OCI-LY1 (cell line): ENCODE measurements around the gene CATSPERD.

Experiments
- H2AFZ ChIP-seq: fragments of 200-600 bp; sonication (generic), shearing (Covaris generic); 2 replicates; pipeline ENCODE4 v1.6.0; 2014; ENCODE audit warnings: antibody characterized with exemption, mild to moderate bottlenecking, low read length
- H3F3A ChIP-seq: fragments of 200-600 bp; sonication (generic), shearing (Covaris generic); 2 replicates; pipeline ENCODE4 v1.6.0; 2014; ENCODE audit warnings: mild to moderate bottlenecking, antibody characterized with exemption, low read length, moderate library complexity; ENCODE audit not compliant: insufficient read depth
- H3K27ac ChIP-seq: fragments of 200-600 bp; sonication (generic); 2 replicates; pipeline ENCODE4 v1.5.1; 2014; ENCODE audit warnings: low read length, mixed run types, mild to moderate bottlenecking, low read depth; ENCODE audit not compliant: poor library complexity, severe bottlenecking
- H3K27me3 ChIP-seq: fragments of 200-600 bp; sonication (generic); 2 replicates; pipeline ENCODE4 v1.6.0; 2014; ENCODE audit warnings: antibody characterized with exemption, mild to moderate bottlenecking, low read length, moderate library complexity; ENCODE audit not compliant: insufficient read depth
- H3K36me3 ChIP-seq: fragments of 200-600 bp; sonication (generic); 2 replicates; pipeline ENCODE4 v1.6.1; 2014; ENCODE audit warnings: mild to moderate bottlenecking, antibody characterized with exemption, low read length, moderate library complexity, mixed read lengths; ENCODE audit not compliant: insufficient read depth
- H3K4me1 ChIP-seq: fragments of 200-600 bp; sonication (generic); 2 replicates; pipeline ENCODE4 v1.5.1; 2014; ENCODE audit warnings: mild to moderate bottlenecking, low read length, moderate library complexity; ENCODE audit not compliant: insufficient read depth, severe bottlenecking
- H3K4me2 ChIP-seq: fragments of 200-600 bp; sonication (generic), shearing (Covaris generic); 2 replicates; pipeline ENCODE4 v1.6.1; 2014; ENCODE audit warnings: low read length
- H3K4me3 ChIP-seq: fragments of 200-600 bp; sonication (generic); 2 replicates; pipeline ENCODE4 v1.5.1; 2014; ENCODE audit warnings: low read length, low read depth, mild to moderate bottlenecking, mixed read lengths; ENCODE audit not compliant: poor library complexity, severe bottlenecking
- H3K79me2 ChIP-seq: fragments of 200-600 bp; shearing (Covaris generic); 2 replicates; pipeline ENCODE4 v1.6.1; 2016; ENCODE audit warnings: mixed run types, low read length, mixed read lengths; ENCODE audit not compliant: insufficient read depth
- H3K9ac ChIP-seq: fragments of 200-600 bp; sonication (generic), shearing (Covaris generic); 2 replicates; pipeline ENCODE4 v1.6.1; 2014; ENCODE audit warnings: mild to moderate bottlenecking, low read length, mixed read lengths
- H3K9me2 ChIP-seq: fragments of 200-600 bp; sonication (generic), shearing (Covaris generic); 2 replicates; pipeline ENCODE4 v1.6.1; 2014; ENCODE audit warnings: low read depth, mild to moderate bottlenecking, low read length, mixed read lengths
- H3K9me3 ChIP-seq: fragments of 200-600 bp; shearing (Covaris generic); 2 replicates; pipeline ENCODE4 v1.6.1; 2014; ENCODE audit warnings: low read length, mixed read lengths
- H4K20me1 ChIP-seq: fragments of 200-600 bp; sonication (generic), shearing (Covaris generic); 2 replicates; pipeline ENCODE4 v1.6.0; 2016; ENCODE audit warnings: mild to moderate bottlenecking, low read length; ENCODE audit not compliant: insufficient read depth
- EZH2 ChIP-seq: fragments of 200-600 bp; sonication (generic), shearing (Covaris generic); IDR thresholded peaks from 2 replicates; pipeline ENCODE4 v1.8.0; 2017; ENCODE audit warnings: borderline replicate concordance, mixed run types, mild to moderate bottlenecking, antibody characterized with exemption, low read length, moderate library complexity, mixed read lengths
- TF ChIP-seq, protein P1 (sequence below): fragments of 200-600 bp; sonication (generic), shearing (Covaris generic); IDR thresholded peaks from 2 replicates; pipeline ENCODE4 v1.5.1; 2017; ENCODE audit warnings: mild to moderate bottlenecking, antibody characterized with exemption, low read length, moderate library complexity, mixed read lengths

Gene CATSPERD

DNA sequence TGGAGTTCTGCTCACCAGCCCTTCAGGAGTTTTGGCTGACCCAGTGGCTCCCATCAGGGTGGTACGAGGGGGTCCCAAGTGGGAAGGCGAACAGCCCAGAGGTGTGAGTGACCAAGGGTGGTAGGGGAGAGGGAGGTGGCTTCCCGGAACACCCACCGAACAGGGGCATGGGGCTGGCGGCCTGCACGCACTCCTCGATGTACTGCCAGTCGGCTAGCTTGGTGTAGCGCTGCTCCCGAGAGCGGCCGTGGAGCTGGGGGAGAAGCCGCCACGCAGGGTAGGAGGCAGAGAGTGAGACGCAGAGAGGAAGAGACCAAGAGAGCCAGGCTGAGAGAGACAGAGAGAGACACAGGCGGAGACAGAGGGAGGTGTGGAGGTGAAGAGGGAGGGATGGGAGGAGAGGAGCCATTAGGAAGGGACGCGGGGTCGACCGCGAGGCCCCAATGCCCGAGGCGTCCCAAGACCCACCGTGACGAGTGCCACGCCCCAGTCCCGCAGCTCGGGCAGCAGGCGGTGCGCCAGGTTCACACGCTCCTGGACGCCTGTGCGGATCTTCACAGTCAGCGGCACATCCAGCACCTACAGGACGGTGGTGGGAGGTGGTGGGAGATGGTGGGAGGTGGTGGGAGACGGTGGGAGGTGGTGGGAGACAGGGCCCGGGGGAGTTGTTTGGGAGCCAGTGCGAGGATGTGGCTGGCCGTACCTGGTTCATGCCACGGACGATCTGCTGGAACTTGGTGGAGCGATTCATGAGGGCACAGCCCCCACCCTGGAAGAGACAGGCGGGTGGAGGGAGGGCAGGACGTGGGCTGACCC, 66.4 kb downstream of the CATSPERD start:
- Histone ChIP-seq H2AFZ (no peak overlapping the region), H3K4me2 (no peak overlapping the region), H3K4me1 (peaks cover 8% of the 10 kb centered on the region), H3K9me2 (no peaks in the 10 kb centered on the region), H3K27me3 (no peaks in the 10 kb centered on the region), H3K9ac (no peak overlapping the region), H4K20me1 (no peaks in the 10 kb centered on the region), H3K4me3 (no peak overlapping the region), H3K9me3 (no peaks in the 10 kb centered on the region), H3K36me3 (peaks cover 72% of the 10 kb centered on the region), H3K79me2 (no peaks in the 10 kb centered on the region), H3K27ac (no peak overlapping the region), H3F3A (no peaks in the 10 kb centered on the region)
- no peak for TF ChIP-seq EZH2
- TF ChIP-seq, protein P1, sequence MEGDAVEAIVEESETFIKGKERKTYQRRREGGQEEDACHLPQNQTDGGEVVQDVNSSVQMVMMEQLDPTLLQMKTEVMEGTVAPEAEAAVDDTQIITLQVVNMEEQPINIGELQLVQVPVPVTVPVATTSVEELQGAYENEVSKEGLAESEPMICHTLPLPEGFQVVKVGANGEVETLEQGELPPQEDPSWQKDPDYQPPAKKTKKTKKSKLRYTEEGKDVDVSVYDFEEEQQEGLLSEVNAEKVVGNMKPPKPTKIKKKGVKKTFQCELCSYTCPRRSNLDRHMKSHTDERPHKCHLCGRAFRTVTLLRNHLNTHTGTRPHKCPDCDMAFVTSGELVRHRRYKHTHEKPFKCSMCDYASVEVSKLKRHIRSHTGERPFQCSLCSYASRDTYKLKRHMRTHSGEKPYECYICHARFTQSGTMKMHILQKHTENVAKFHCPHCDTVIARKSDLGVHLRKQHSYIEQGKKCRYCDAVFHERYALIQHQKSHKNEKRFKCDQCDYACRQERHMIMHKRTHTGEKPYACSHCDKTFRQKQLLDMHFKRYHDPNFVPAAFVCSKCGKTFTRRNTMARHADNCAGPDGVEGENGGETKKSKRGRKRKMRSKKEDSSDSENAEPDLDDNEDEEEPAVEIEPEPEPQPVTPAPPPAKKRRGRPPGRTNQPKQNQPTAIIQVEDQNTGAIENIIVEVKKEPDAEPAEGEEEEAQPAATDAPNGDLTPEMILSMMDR, result no peak

GRCh38 chr19:5787409-5788182, 67.2 kb downstream of the CATSPERD start:
- no peaks in the 10 kb centered on the region for H3K79me2 ChIP-seq
- no peaks in the 10 kb centered on the region for H3K9me2 ChIP-seq
- H3K4me3 ChIP-seq, result no peak overlapping the region
- no peaks in the 10 kb centered on the region for H3K9me3 ChIP-seq
- peaks cover 8% of the 10 kb centered on the region for H3K4me1 ChIP-seq
- TF ChIP-seq, protein P1, result no peak
- no peak for TF ChIP-seq EZH2
- no peak overlapping the region for H3K27ac ChIP-seq
- no peaks in the 10 kb centered on the region for H3F3A ChIP-seq
- H3K36me3 ChIP-seq, result peaks cover 72% of the 10 kb centered on the region
- no peak overlapping the region for H3K4me2 ChIP-seq
- no peaks in the 10 kb centered on the region for H3K27me3 ChIP-seq
- no peak overlapping the region for H2AFZ ChIP-seq
- no peak overlapping the region for H3K9ac ChIP-seq
- no peaks in the 10 kb centered on the region for H4K20me1 ChIP-seq

DNA sequence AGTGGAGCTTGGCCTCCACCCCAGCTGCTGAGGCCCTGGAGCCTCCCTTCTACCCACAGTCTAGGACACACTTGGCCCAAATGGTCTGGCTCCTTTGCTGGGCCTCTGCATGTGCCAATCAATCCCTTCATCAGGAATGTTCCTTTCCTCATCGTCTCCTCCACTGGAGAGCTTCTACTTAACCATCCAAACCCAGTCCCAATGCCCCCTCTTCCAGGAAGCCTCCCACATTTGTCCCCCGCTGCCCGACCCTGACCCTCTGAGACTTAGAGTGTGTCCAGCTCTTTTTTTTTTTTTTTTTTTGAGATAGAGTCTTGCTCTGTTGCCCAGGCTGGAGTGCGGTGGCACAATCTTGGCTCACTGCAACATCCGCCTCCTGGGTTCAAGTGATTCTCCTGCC, 68.0 kb downstream of the CATSPERD start:
- H3K27me3 ChIP-seq, result no peaks in the 10 kb centered on the region
- H3K9ac ChIP-seq, result no peak overlapping the region
- no peak overlapping the region for H3K4me3 ChIP-seq
- TF ChIP-seq, protein P1, result no peak
- TF ChIP-seq EZH2, result no peak
- no peaks in the 10 kb centered on the region for H3K9me2 ChIP-seq
- no peak overlapping the region for H2AFZ ChIP-seq
- no peak overlapping the region for H3K4me2 ChIP-seq
- H3K79me2 ChIP-seq, result no peaks in the 10 kb centered on the region
- no peaks in the 10 kb centered on the region for H3K9me3 ChIP-seq
- H3K36me3 ChIP-seq, result peaks cover 64% of the 10 kb centered on the region
- H3K27ac ChIP-seq, result no peak overlapping the region
- H4K20me1 ChIP-seq, result no peaks in the 10 kb centered on the region
- H3K4me1 ChIP-seq, result peaks cover 8% of the 10 kb centered on the region
- H3F3A ChIP-seq, result no peaks in the 10 kb centered on the region
